ENCODE measurements around the gene SEPTIN1. TPM values are rescaled to one million over a fixed set of nuclear protein-coding genes. Genes with fewer than 3 reads are reported as not detected.

Gene SEPTIN1
- total RNA-seq, 1 experiment from 2014 or later = 3.4 TPM

GRCh38 chr16:30377812-30378235, 4.5 kb downstream of the SEPTIN1 start (continued):
- no peak for TF ChIP-seq CTCF (IDR thresholded peaks at IDR 0.05 in 2 of 3, conservative IDR thresholded peaks at IDR 0.05 in 1 of 3; ENCODE audit: borderline replicate concordance in 1 of 3, insufficient read depth in 1 of 3, low read depth in 2 of 3, low read length in 2 of 3)

- no peaks in the 10 kb centered on the region for H3K27me3 ChIP-seq (ENCODE audit: insufficient read depth, low read length)
- H3K9ac ChIP-seq (ENCODE audit: low read length) = peak overlapping the region; percentile 97
- POLR2A ChIA-PET = interaction anchor here (0.9 kb wide), 1 partner anchor 18 kb away, joined by 3 read pairs; the partner anchor contains the start of gene ZNF48
- TF ChIP-seq SIN3A (IDR thresholded peaks at IDR 0.05; ENCODE audit: low read depth) = no peak
- TF ChIP-seq ELF1 (IDR thresholded peaks at IDR 0.05; ENCODE audit: borderline replicate concordance, low read depth) = no peak
- TF ChIP-seq EZH2 (IDR thresholded peaks at IDR 0.05) = no peak
- TF ChIP-seq EGR1 (IDR thresholded peaks at IDR 0.05; ENCODE audit: low read depth) = no peak
- TF ChIP-seq RAD21 (IDR thresholded peaks at IDR 0.05; ENCODE audit: low read depth) = no peak
- no peak for TF ChIP-seq FOSL1 (IDR thresholded peaks at IDR 0.05; ENCODE audit: low read depth)
- H2AFZ ChIP-seq (ENCODE audit: low read depth, low read length, poor library complexity, severe bottlenecking) = no peak overlapping the region
- intact Hi-C loops (cut with micrococcal nuclease) = no loop called here
- H3K36me3 ChIP-seq (ENCODE audit: control insufficient read depth in 1 of 2, insufficient read depth in 2 of 2, low read length in 2 of 2) = no peaks in the 10 kb centered on the region
- H3K79me2 ChIP-seq (ENCODE audit: insufficient read depth, low read length) = no peaks in the 10 kb centered on the region
- H3K9me2 ChIP-seq (ENCODE audit: insufficient read depth) = no peaks in the 10 kb centered on the region
- H3K27ac ChIP-seq (ENCODE audit: low read depth, low read length) = peak overlapping the region; percentile 97
- RAD21 ChIA-PET (ENCODE audit: low non-redundant PET in 1 of 2, low total read pairs in 2 of 2, uncharacterized antibody in 2 of 2, unreplicated experiment in 2 of 2) = interaction anchor here in 1 of 2 experiments (1.0 kb wide), 1 partner anchor 41 kb away, joined by 13 read pairs; no protein-coding TSS in a partner anchor
- CTCF ChIA-PET = no interaction called here
- peak overlapping the region; percentile 100 for H3K4me2 ChIP-seq (ENCODE audit: low read length)
- ATAC-seq (no peak), DNase-seq (ENCODE audit: low read depth, low spot score) (no peak)
- H3K9me3 ChIP-seq (ENCODE audit: control insufficient read depth in 1 of 2, insufficient read depth in 1 of 2, low read depth in 1 of 2, low read length in 2 of 2) = no peaks in the 10 kb centered on the region
- peak overlapping the region; percentile 64 to 95 for H3K4me3 ChIP-seq (replicated peaks in 1 of 2; ENCODE audit: low read depth in 1 of 2, low read length in 2 of 2)
- H4K20me1 ChIP-seq (ENCODE audit: insufficient read depth) = no peaks in the 10 kb centered on the region
- peaks cover 14 to 33% of the 10 kb centered on the region in 2 experiments for H3K4me1 ChIP-seq (ENCODE audit: control insufficient read depth in 1 of 2, insufficient read depth in 2 of 2, low read length in 2 of 2)
- BruUV-seq (replicated peaks) = TSS peak; percentile 84
These were observed 5.1 kb downstream of the SEPTIN1 start for GRCh38 chr16:30377050-30377811.

All from HCT116 (cell line).